Stimulated activated CD8-positive, alpha-beta memory T cell treated with anti-CD3 and anti-CD28 coated beads, Interleukin-7, amount 100 ng/mL, for 4 hours (primary cell): ENCODE measurements around the gene TSEN34.
"Not testable (repeated sequence)": the region's sequence is repeated elsewhere in the genome, so short reads cannot be mapped to it uniquely, and the experiment has no call there.

Experiments used
- DNase-seq, 2 donors: peaks; one replicate each; pipeline ENCODE4 v3.0.0-alpha.2; 2020; ENCODE audit warnings: low read depth in 2 of 2

TSEN34 gene

GRCh38 chr19:54239491-54240371 lies 48.6 kb downstream of the TSEN34 start:
- DNase-seq: not testable (repeated sequence)

GRCh38 chr19:54240372-54241336 lies 49.5 kb downstream of the TSEN34 start:
- DNase-seq: not testable (repeated sequence)

- DNase-seq: not testable (repeated sequence)
These were observed 51.1 kb downstream of the TSEN34 start for GRCh38 chr19:54242234-54242633.

- DNase-seq: not testable (repeated sequence)
These were observed 51.5 kb downstream of the TSEN34 start, which contains the start of gene LILRA6 for GRCh38 chr19:54242646-54243045. LILRA6 (minus strand) TSS chr19:54242790.

GRCh38 chr19:54243809-54244208 lies 52.7 kb downstream of the TSEN34 start:
- not testable (repeated sequence) for DNase-seq
